GM19023 (cell line): Measurements from ENCODE around the gene LYRM4.

Experiments used
- ATAC-seq: cut with Tn5 transposase; IDR thresholded peaks from one replicate; pipeline ENCODE4 v1.9.1; 2021; ENCODE audit warnings: mild to moderate bottlenecking, moderate library complexity; ENCODE audit not compliant: unreplicated experiment

LYRM4 gene

GRCh38 chr6:5282191-5282623 is 21.5 kb upstream of the LYRM4 start:
- no peak for ATAC-seq

- no peak for ATAC-seq
Measured at GRCh38 chr6:5280920-5281319, 20.2 kb upstream of the LYRM4 start.

- ATAC-seq = no peak
Measured at GRCh38 chr6:5279891-5280338, 19.2 kb upstream of the LYRM4 start.

- no peak for ATAC-seq
Measured at GRCh38 chr6:5278565-5279120, 17.9 kb upstream of the LYRM4 start.

GRCh38 chr6:5278047-5278446 is 17.3 kb upstream of the LYRM4 start:
- peak; percentile 49 for ATAC-seq

- ATAC-seq = no peak
Measured at GRCh38 chr6:5277589-5277988, 16.8 kb upstream of the LYRM4 start.

GRCh38 chr6:5276581-5276980 is 15.8 kb upstream of the LYRM4 start:
- no peak for ATAC-seq

GRCh38 chr6:5275497-5275896 is 14.7 kb upstream of the LYRM4 start:
- ATAC-seq = no peak

- no peak for ATAC-seq
Measured at GRCh38 chr6:5274231-5274630, 13.5 kb upstream of the LYRM4 start.

GRCh38 chr6:5271926-5272325 is 11.2 kb upstream of the LYRM4 start:
- no peak for ATAC-seq

GRCh38 chr6:5270093-5270680 is 9.4 kb upstream of the LYRM4 start:
- no peak for ATAC-seq

GRCh38 chr6:5266423-5266822 is 5.7 kb upstream of the LYRM4 start:
- no peak for ATAC-seq

GRCh38 chr6:5261545-5262109 is 877 bp upstream of the LYRM4 start:
- no peak for ATAC-seq

- peak; percentile 72 for ATAC-seq
Measured at GRCh38 chr6:5260111-5260620, 584 bp downstream of the LYRM4 start.

- no peak for ATAC-seq
Measured at GRCh38 chr6:5259428-5259827, 1.3 kb downstream of the LYRM4 start.

GRCh38 chr6:5257400-5257799 is 3.4 kb downstream of the LYRM4 start:
- no peak for ATAC-seq

- ATAC-seq = no peak
Measured at GRCh38 chr6:5256952-5257351, 3.8 kb downstream of the LYRM4 start.

GRCh38 chr6:5250911-5251310 is 9.8 kb downstream of the LYRM4 start:
- no peak for ATAC-seq

- ATAC-seq = no peak
Measured at GRCh38 chr6:5250451-5250850, 10.3 kb downstream of the LYRM4 start.

GRCh38 chr6:5249451-5250122 is 11.2 kb downstream of the LYRM4 start:
- no peak for ATAC-seq

GRCh38 chr6:5248302-5249098 is 12.2 kb downstream of the LYRM4 start:
- ATAC-seq = no peak
